ENCODE data around the gene LKAAEAR1.

Gene LKAAEAR1

GRCh38 chr20:64048402-64049044, 35.7 kb downstream of the LKAAEAR1 start:
- Histone ChIP-seq H3K27me3 (replicated peaks) (peaks cover 20% of the 10 kb centered on the region), H3K36me3 (replicated peaks) (no peaks in the 10 kb centered on the region), H3K27ac (no peak overlapping the region), H3K4me3 (ENCODE audit: low read depth, low read length) (no peak overlapping the region)
- DNase-seq: no peak
- in situ Hi-C loops (cut with HindIII; ENCODE audit: low pct_ligation_motif_present, low sequenced_read_pairs): no loop called here
- no peak for TF ChIP-seq CTCF (IDR thresholded peaks at IDR 0.05; ENCODE audit: low read depth, low read length, missing control alignments)

GRCh38 chr20:64047968-64048401, 36.2 kb downstream of the LKAAEAR1 start:
- H3K27ac ChIP-seq: no peak overlapping the region
- no peak for TF ChIP-seq CTCF (IDR thresholded peaks at IDR 0.05; ENCODE audit: low read depth, low read length, missing control alignments)
- in situ Hi-C loops (cut with HindIII; ENCODE audit: low pct_ligation_motif_present, low sequenced_read_pairs): no loop called here
- H3K27me3 ChIP-seq (replicated peaks): peaks cover 20% of the 10 kb centered on the region
- no peak for DNase-seq
- no peak overlapping the region for H3K4me3 ChIP-seq (ENCODE audit: low read depth, low read length)
- H3K36me3 ChIP-seq (replicated peaks): no peaks in the 10 kb centered on the region

GRCh38 chr20:64047046-64047389, 37.2 kb downstream of the LKAAEAR1 start:
- in situ Hi-C loops (cut with HindIII; ENCODE audit: low pct_ligation_motif_present, low sequenced_read_pairs): no loop called here
- no peak for TF ChIP-seq CTCF (IDR thresholded peaks at IDR 0.05; ENCODE audit: low read depth, low read length, missing control alignments)
- DNase-seq: no peak

GRCh38 chr20:64045346-64046011, 38.7 kb downstream of the LKAAEAR1 start:
- Histone ChIP-seq H3K4me3 (ENCODE audit: low read depth, low read length) (no peak overlapping the region), H3K36me3 (replicated peaks) (no peaks in the 10 kb centered on the region), H3K27me3 (replicated peaks) (peaks cover 39% of the 10 kb centered on the region), H3K27ac (no peak overlapping the region)
- DNase-seq: no peak
- TF ChIP-seq CTCF (IDR thresholded peaks at IDR 0.05; ENCODE audit: low read depth, low read length, missing control alignments): no peak
- in situ Hi-C loops (cut with HindIII; ENCODE audit: low pct_ligation_motif_present, low sequenced_read_pairs): no loop called here

More at GRCh38 chr20:64047046-64047389, 37.2 kb downstream of the LKAAEAR1 start:
- no peak overlapping the region for H3K27ac ChIP-seq
- no peak overlapping the region for H3K4me3 ChIP-seq (ENCODE audit: low read depth, low read length)
- H3K36me3 ChIP-seq (replicated peaks): no peaks in the 10 kb centered on the region
- peaks cover 25% of the 10 kb centered on the region for H3K27me3 ChIP-seq (replicated peaks)

GRCh38 chr20:64044484-64045247, 39.5 kb downstream of the LKAAEAR1 start:
- H3K36me3 ChIP-seq (replicated peaks): no peaks in the 10 kb centered on the region
- DNase-seq: no peak
- in situ Hi-C loops (cut with HindIII; ENCODE audit: low pct_ligation_motif_present, low sequenced_read_pairs): no loop called here
- peaks cover 39% of the 10 kb centered on the region for H3K27me3 ChIP-seq (replicated peaks)
- H3K27ac ChIP-seq: no peak overlapping the region
- TF ChIP-seq CTCF (IDR thresholded peaks at IDR 0.05; ENCODE audit: low read depth, low read length, missing control alignments): no peak
- H3K4me3 ChIP-seq (ENCODE audit: low read depth, low read length): no peak overlapping the region

Measured in brain microvascular endothelial cell (primary cell).